Measurements from ENCODE around the gene ITIH4. TPM values are rescaled to one million over a fixed set of nuclear protein-coding genes. Genes with fewer than 3 reads are reported as not detected.

ITIH4 gene
- total RNA-seq, 1 donor from 2014 or later = 23.7 TPM

GRCh38 chr3:52870471-52870870 lies 40.0 kb upstream of the ITIH4 start:
- H3K27ac ChIP-seq = no peak overlapping the region
- ATAC-seq = no peak
- no peak for DNase-seq
- no peak overlapping the region for H3K4me3 ChIP-seq
- no peaks in the 10 kb centered on the region for H3K36me3 ChIP-seq
- no peaks in the 10 kb centered on the region for H3K9me3 ChIP-seq
- no peaks in the 10 kb centered on the region for H3K27me3 ChIP-seq (ENCODE audit: low read depth)
- peaks cover 13% of the 10 kb centered on the region for H3K4me1 ChIP-seq
- intact Hi-C loops (cut with DNase I) = no loop called here
- TF ChIP-seq, protein P1, sequence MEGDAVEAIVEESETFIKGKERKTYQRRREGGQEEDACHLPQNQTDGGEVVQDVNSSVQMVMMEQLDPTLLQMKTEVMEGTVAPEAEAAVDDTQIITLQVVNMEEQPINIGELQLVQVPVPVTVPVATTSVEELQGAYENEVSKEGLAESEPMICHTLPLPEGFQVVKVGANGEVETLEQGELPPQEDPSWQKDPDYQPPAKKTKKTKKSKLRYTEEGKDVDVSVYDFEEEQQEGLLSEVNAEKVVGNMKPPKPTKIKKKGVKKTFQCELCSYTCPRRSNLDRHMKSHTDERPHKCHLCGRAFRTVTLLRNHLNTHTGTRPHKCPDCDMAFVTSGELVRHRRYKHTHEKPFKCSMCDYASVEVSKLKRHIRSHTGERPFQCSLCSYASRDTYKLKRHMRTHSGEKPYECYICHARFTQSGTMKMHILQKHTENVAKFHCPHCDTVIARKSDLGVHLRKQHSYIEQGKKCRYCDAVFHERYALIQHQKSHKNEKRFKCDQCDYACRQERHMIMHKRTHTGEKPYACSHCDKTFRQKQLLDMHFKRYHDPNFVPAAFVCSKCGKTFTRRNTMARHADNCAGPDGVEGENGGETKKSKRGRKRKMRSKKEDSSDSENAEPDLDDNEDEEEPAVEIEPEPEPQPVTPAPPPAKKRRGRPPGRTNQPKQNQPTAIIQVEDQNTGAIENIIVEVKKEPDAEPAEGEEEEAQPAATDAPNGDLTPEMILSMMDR (IDR thresholded peaks at IDR 0.05) = no peak

GRCh38 chr3:52866427-52866826 lies 36.0 kb upstream of the ITIH4 start:
- intact Hi-C loops (cut with DNase I) = no loop called here

GRCh38 chr3:52865994-52866393 lies 35.5 kb upstream of the ITIH4 start:
- Histone ChIP-seq H3K4me1 (no peaks in the 10 kb centered on the region), H3K27me3 (ENCODE audit: low read depth) (no peaks in the 10 kb centered on the region), H3K27ac (no peak overlapping the region), H3K9me3 (no peaks in the 10 kb centered on the region), H3K4me3 (no peak overlapping the region), H3K36me3 (no peaks in the 10 kb centered on the region)
- TF ChIP-seq, protein P1 (IDR thresholded peaks at IDR 0.05) = no peak
- intact Hi-C loops (cut with DNase I) = no loop called here
- ATAC-seq (peak; percentile 58), DNase-seq (no peak)

More at GRCh38 chr3:52866427-52866826, 36.0 kb upstream of the ITIH4 start:
- Histone ChIP-seq H3K27me3 (ENCODE audit: low read depth) (no peaks in the 10 kb centered on the region), H3K27ac (no peak overlapping the region), H3K4me3 (no peak overlapping the region), H3K9me3 (no peaks in the 10 kb centered on the region), H3K4me1 (no peaks in the 10 kb centered on the region), H3K36me3 (no peaks in the 10 kb centered on the region)
- TF ChIP-seq, protein P1 (IDR thresholded peaks at IDR 0.05) = no peak
- DNase-seq = no peak
- ATAC-seq = peak; percentile 69 to 81

DNA sequence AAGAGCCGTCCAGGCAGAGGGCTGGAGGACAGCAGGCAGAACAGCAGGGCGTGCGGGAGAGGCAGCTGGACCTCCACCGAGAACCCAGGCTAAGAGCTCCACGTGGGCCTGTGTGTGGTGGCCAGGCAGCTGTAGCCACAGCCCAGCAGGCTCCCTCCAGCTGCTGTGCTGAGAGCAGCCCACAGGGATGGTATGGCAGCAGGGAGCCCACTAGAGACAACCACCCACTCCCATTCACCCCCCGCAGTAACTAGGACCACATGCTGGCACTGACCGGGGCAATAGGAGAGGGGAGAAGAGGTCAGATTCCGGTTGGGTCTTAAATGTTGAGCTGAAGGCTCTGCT lies 29.9 kb upstream of the ITIH4 start:
- no peak overlapping the region for H3K4me3 ChIP-seq
- TF ChIP-seq, protein P1 (IDR thresholded peaks at IDR 0.05) = no peak
- no peaks in the 10 kb centered on the region for H3K4me1 ChIP-seq
- no peak overlapping the region for H3K27ac ChIP-seq
- H3K36me3 ChIP-seq = peaks cover 3% of the 10 kb centered on the region
- ATAC-seq (no peak), DNase-seq (no peak)
- no peaks in the 10 kb centered on the region for H3K27me3 ChIP-seq (ENCODE audit: low read depth)
- H3K9me3 ChIP-seq = no peaks in the 10 kb centered on the region
- intact Hi-C loops (cut with DNase I) = no loop called here

GRCh38 chr3:52859686-52860423 lies 29.4 kb upstream of the ITIH4 start:
- no peaks in the 10 kb centered on the region for H3K27me3 ChIP-seq (ENCODE audit: low read depth)
- H3K9me3 ChIP-seq = no peaks in the 10 kb centered on the region
- intact Hi-C loops (cut with DNase I) = no loop called here
- no peak overlapping the region for H3K4me3 ChIP-seq
- ATAC-seq (no peak), DNase-seq (no peak)
- H3K36me3 ChIP-seq = peaks cover 7% of the 10 kb centered on the region
- TF ChIP-seq, protein P1 (IDR thresholded peaks at IDR 0.05) = no peak
- H3K4me1 ChIP-seq = no peaks in the 10 kb centered on the region
- no peak overlapping the region for H3K27ac ChIP-seq
